Lung (tissue), 12 donors: ENCODE data around the gene MCU. TPM values are rescaled to one million over a fixed set of nuclear protein-coding genes. Genes with fewer than 3 reads are reported as not detected.
"Not testable (repeated sequence)": the region's sequence is repeated elsewhere in the genome, so short reads cannot be mapped to it uniquely, and the experiment has no call there.

Experiments used
- ATAC-seq: fragments of 200-7000 bp; cut with Tn5 transposase; one replicate; pipeline ENCODE4 v1.9.1; 2020; ENCODE audit warnings: moderate number of reproducible peaks; ENCODE audit not compliant: insufficient read depth, low FRiP score
- DNase-seq, 3 donors: peaks; one replicate each; pipeline ENCODE4 v3.0.0-alpha.2; 2013 to 2017
- H3K27ac ChIP-seq, 2 donors: one replicate each; pipeline ENCODE4 v1.5.1; 2013; ENCODE audit warnings: mild to moderate bottlenecking in 2 of 2, moderate library complexity in 2 of 2, control low read depth in 1 of 2, inconsistent platforms in 1 of 2, low read depth in 1 of 2, low read length in 1 of 2
- H3K27me3 ChIP-seq, 3 donors: one replicate each; pipeline ENCODE4 v1.5.1; 2013; ENCODE audit warnings: low read length in 2 of 3; ENCODE audit not compliant: control insufficient read depth in 3 of 3, insufficient read depth in 3 of 3
- H3K36me3 ChIP-seq, 4 donors: one replicate each; pipeline ENCODE4 v1.5.1; 2013; ENCODE audit warnings: low read length in 4 of 4, mild to moderate bottlenecking in 1 of 4, moderate library complexity in 1 of 4; ENCODE audit not compliant: control insufficient read depth in 4 of 4, insufficient read depth in 4 of 4
- H3K4me1 ChIP-seq, 5 donors: one replicate each; pipeline ENCODE4 v1.5.1; 2013; ENCODE audit warnings: low read length in 5 of 5, mild to moderate bottlenecking in 2 of 5, moderate library complexity in 1 of 5; ENCODE audit not compliant: control insufficient read depth in 5 of 5, insufficient read depth in 5 of 5
- H3K4me3 ChIP-seq: one replicate; pipeline ENCODE4 v1.5.1; 2013; ENCODE audit warnings: mild to moderate bottlenecking, control low read depth, moderate library complexity
- H3K9ac ChIP-seq, 2 donors: one replicate each; pipeline ENCODE4 v1.5.1; 2013; ENCODE audit warnings: low read length in 2 of 2, control low read depth in 1 of 2; ENCODE audit not compliant: insufficient read depth in 1 of 2
- H3K9me3 ChIP-seq, 4 donors: one replicate each; pipeline ENCODE4 v1.5.1; 2013; ENCODE audit warnings: low read length in 3 of 4, mild to moderate bottlenecking in 1 of 4, moderate library complexity in 1 of 4; ENCODE audit not compliant: control insufficient read depth in 4 of 4, insufficient read depth in 3 of 4
- WGBS, 2 donors: extraction: QIAGEN DNeasy Blood & Tissue Kit; methylation state at CpG; one replicate each; pipeline ENCODE4 v1.1.7; 2013; 5-methylcytosine and 5-hydroxymethylcytosine counted together
- polyA plus RNA-seq, 2 donors: library from polyadenylated mRNA; stranded (reverse); fragments of 200-250 nt; gene quantifications; one replicate each; pipeline ENCODE4 v1.2.1, GENCODE V29; 2013
- total RNA-seq, 2 donors: library from RNA; depleted of rRNA in 1 of 2; stranded (reverse); fragments of >200 nt in 1 of 2; gene quantifications; one replicate each; pipeline ENCODE4 v1.2.1, GENCODE V29; 2014 to 2021
- TF ChIP-seq, protein P1 (sequence below): IDR thresholded peaks from 2 replicates; pipeline ENCODE4 v1.5.1; 2012; ENCODE audit warnings: mild to moderate bottlenecking; ENCODE audit errors: control extremely low read depth, extremely low read depth
- donor health status: control.
- donor health status: control.
- donor health status: Bipolar disorder and iron deficiency.
- donor health status: healthy.
- donor health status: DM: yes; HTN: yes; CAD: no.

The MCU gene
- total and polyA plus RNA-seq, 4 donors = 23.1 to 70.7 (median 29.0) TPM

DNA sequence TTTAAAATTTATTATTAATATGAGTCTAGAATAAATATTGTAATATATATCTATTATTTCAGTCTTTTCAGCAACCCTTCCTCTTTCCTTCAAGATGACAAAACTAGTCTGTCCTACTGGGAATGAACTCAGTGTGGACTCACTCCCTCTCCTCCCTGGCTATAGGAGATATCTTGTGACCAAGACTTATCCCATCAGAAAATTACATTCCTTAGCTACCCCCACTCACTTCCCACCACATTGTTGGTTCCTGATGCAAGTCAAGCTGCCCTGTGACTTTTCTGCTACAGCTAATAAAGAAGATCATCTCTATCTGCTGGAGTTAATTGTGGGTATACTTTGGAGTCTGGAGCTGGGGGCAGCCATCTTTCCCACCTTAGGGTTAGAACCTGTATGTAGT is 28.0 kb upstream of the MCU start:
- H3K4me3 ChIP-seq = no peak overlapping the region
- ATAC-seq (no peak), DNase-seq (no peak)
- no peaks in the 10 kb centered on the region for H3K9me3 ChIP-seq
- no peaks in the 10 kb centered on the region for H3K4me1 ChIP-seq
- H3K9ac ChIP-seq = no peak overlapping the region
- no peak overlapping the region for H3K27ac ChIP-seq
- no peaks in the 10 kb centered on the region for H3K36me3 ChIP-seq
- H3K27me3 ChIP-seq = no peaks in the 10 kb centered on the region
- TF ChIP-seq, protein P1, sequence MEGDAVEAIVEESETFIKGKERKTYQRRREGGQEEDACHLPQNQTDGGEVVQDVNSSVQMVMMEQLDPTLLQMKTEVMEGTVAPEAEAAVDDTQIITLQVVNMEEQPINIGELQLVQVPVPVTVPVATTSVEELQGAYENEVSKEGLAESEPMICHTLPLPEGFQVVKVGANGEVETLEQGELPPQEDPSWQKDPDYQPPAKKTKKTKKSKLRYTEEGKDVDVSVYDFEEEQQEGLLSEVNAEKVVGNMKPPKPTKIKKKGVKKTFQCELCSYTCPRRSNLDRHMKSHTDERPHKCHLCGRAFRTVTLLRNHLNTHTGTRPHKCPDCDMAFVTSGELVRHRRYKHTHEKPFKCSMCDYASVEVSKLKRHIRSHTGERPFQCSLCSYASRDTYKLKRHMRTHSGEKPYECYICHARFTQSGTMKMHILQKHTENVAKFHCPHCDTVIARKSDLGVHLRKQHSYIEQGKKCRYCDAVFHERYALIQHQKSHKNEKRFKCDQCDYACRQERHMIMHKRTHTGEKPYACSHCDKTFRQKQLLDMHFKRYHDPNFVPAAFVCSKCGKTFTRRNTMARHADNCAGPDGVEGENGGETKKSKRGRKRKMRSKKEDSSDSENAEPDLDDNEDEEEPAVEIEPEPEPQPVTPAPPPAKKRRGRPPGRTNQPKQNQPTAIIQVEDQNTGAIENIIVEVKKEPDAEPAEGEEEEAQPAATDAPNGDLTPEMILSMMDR = no peak

DNA sequence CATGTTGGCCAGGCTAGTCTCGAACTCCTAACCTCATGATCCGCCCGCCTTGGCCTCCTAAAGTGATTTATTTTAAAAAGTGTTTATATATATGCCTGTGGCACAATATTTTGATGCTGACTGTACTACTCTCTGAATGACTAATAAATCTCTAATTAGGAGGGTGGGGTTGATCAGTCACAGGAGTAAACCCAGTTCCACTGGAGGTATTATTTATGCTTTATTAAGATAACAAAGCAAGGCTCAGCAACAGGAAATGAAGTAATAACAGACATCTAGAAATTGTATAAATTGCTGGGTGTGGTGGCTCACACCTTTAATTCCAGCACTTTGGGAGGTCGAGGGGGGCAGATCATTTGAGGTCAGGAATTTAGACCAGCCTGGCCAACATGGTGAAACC is 26.0 kb upstream of the MCU start:
- Histone ChIP-seq H3K36me3 (no peaks in the 10 kb centered on the region), H3K27me3 (no peaks in the 10 kb centered on the region), H3K4me1 (no peaks in the 10 kb centered on the region), H3K9ac (no peak overlapping the region), H3K27ac (no peak overlapping the region), H3K9me3 (no peaks in the 10 kb centered on the region), H3K4me3 (no peak overlapping the region)
- WGBS, 2 donors = 82 to 88% methylated on average over 4 of the region's 4 CpGs
- TF ChIP-seq, protein P1 = no peak
- DNase-seq = no peak
- ATAC-seq = no peak

DNA sequence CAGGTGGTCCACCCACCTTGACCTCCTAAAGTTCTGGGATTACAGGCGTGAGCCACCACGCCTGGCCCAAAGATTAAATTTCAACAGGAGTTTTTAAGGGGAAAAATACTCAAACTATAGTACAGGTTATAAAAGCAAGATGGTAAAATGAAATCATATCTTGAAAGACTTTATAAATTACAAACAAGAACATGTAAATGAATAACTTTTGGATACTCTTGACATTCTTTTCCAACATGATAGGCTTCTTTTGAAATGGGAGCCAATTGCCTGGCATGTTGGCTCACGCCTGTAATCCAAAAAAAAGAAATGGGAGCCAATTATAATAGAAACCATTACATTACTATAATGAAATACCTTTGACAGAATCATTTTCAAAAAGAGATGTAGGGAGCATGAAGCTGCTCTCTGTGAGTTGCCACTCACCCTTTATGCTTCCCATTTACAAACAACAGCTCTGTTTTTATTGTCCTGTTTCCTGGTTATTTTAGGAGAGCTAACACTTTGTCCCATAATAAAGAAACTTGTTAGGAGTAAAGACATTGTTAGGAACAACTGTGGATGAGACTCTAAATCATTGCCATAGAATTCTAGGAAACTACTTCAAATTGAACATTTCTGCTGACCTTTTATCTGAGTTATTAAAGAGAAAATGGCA is 24.6 kb upstream of the MCU start:
- Histone ChIP-seq H3K36me3 (no peaks in the 10 kb centered on the region), H3K9me3 (no peaks in the 10 kb centered on the region), H3K4me3 (no peak overlapping the region), H3K4me1 (no peaks in the 10 kb centered on the region), H3K27ac (no peak overlapping the region), H3K9ac (no peak overlapping the region), H3K27me3 (no peaks in the 10 kb centered on the region)
- DNase-seq (no peak), ATAC-seq (no peak)
- TF ChIP-seq, protein P1 = no peak
- WGBS, 2 donors = 88 to 96% methylated on average over 3 of the region's 3 CpGs

DNA sequence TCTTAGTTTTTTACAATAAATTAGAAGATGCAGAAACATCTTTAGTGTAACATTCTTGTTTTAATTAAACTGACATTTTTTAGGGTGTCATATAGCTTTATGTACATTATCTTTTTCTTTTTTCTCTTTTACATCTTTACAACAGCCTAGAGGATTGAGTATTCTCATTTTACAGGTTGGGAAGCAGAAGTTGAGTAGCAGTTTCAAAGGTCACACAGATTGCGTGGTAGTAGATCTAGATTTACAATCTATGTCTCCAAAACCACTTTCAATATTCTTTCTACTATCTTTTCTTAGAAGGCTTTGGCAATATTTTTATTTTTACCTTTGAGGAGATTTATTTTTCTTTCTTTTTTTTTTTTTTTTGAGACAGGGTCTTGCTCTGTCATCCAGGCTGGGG is 18.7 kb upstream of the MCU start:
- 89 to 98% methylated on average over 1 of the region's 1 CpG for WGBS, 2 donors
- ATAC-seq = no peak

DNA sequence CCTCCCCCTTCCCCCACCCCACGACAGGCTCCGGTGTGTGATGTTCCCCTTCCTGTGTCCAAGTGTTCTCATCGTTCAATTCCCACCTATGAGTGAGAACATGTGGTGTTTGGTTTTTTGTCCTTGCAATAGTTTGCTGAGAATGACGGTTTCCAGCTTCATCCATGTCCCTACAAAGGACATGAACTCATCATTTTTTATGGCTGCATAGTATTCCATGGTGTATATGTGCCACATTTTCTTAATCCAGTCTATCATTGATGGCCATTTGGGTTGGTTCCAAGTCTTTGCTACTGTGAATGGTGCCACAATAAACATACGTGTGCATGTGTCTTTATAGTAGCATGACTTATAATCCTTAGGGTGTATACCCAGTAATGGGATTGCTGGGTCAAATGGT is 17.8 kb upstream of the MCU start:
- H3K27ac ChIP-seq, H3K27me3 ChIP-seq, ATAC-seq, H3K4me1 ChIP-seq, H3K4me3 ChIP-seq, H3K9me3 ChIP-seq, DNase-seq, H3K9ac ChIP-seq, H3K36me3 ChIP-seq: not testable (repeated sequence)
- WGBS, 2 donors = 94 to 98% methylated on average over 4 to 5 of the region's 5 CpGs

More for the DNA sequence above, 18.7 kb upstream of the MCU start:
- H3K4me1 ChIP-seq = no peaks in the 10 kb centered on the region
- no peak for DNase-seq
- no peaks in the 10 kb centered on the region for H3K27me3 ChIP-seq
- H3K36me3 ChIP-seq = no peaks in the 10 kb centered on the region
- H3K9ac ChIP-seq = no peak overlapping the region
- TF ChIP-seq, protein P1 = no peak
- no peak overlapping the region for H3K27ac ChIP-seq
- no peak overlapping the region for H3K4me3 ChIP-seq
- no peaks in the 10 kb centered on the region for H3K9me3 ChIP-seq
